ENCODE measurements around the gene TMEM190. TPM values are rescaled to one million over a fixed set of nuclear protein-coding genes. Genes with fewer than 3 reads are reported as not detected.
"Not testable (repeated sequence)": the region's sequence is repeated elsewhere in the genome, so short reads cannot be mapped to it uniquely, and the experiment has no call there.

The TMEM190 gene
- total RNA-seq, 4 donors from 2014 or later: not detected

DNA sequence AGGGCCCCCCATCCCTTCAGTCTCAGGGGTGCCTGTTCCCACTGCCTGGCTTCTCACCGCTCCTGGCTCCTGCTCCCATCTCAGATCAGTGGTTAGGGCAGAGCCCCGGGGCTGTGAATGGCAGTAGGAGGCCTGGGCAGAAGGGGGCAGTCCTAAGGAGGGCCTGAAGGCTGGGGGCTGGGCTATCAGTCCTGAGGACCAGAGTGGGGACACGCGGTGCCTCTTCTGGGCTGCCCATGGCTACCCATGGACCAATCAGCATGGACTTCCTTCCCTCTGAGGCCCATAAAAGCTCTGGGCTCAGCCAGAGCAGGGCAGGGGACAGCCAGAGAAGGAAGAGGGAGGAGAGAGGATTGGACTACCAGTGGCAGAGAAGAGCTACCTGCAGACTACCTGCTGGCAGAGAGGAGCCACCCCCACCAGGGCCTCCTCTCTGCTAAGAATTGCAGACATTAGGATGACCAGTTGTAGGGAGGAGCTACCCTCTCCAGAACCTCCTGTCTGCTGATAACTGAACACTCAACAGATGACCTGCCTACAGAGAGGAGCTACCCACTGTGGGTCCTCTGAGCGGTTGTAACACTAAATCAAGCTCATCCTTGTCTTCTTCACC lies 43.1 kb downstream of the TMEM190 start:
- Histone ChIP-seq H3K27me3 (peaks cover 11 to 15% (median 11%) of the 10 kb centered on the region in 3 donors), H3K9me3 (no peaks in the 10 kb centered on the region), H3K27ac (no peak overlapping the region), H3K4me1 (no peaks in the 10 kb centered on the region), H3K36me3 (no peaks in the 10 kb centered on the region), H3K4me3 (no peak overlapping the region)
- ATAC-seq: no peak
- in situ Hi-C loops (cut with MboI; ENCODE audit: low sequenced_read_pairs in 4 of 4) (loop anchor here in 1 of 4 donors (25.0 kb wide), 2 partner anchors 132 to 282 kb away; partner anchors contain the start of genes BRSK1, HSPBP1 and TNNT1), intact Hi-C loops (cut with DNase I; ENCODE audit: low total_unique reads) (no loop called here)
- DNase-seq: no peak
- TF ChIP-seq, protein P1, sequence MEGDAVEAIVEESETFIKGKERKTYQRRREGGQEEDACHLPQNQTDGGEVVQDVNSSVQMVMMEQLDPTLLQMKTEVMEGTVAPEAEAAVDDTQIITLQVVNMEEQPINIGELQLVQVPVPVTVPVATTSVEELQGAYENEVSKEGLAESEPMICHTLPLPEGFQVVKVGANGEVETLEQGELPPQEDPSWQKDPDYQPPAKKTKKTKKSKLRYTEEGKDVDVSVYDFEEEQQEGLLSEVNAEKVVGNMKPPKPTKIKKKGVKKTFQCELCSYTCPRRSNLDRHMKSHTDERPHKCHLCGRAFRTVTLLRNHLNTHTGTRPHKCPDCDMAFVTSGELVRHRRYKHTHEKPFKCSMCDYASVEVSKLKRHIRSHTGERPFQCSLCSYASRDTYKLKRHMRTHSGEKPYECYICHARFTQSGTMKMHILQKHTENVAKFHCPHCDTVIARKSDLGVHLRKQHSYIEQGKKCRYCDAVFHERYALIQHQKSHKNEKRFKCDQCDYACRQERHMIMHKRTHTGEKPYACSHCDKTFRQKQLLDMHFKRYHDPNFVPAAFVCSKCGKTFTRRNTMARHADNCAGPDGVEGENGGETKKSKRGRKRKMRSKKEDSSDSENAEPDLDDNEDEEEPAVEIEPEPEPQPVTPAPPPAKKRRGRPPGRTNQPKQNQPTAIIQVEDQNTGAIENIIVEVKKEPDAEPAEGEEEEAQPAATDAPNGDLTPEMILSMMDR (IDR thresholded peaks at IDR 0.05 in 4 of 5, conservative IDR thresholded peaks at IDR 0.05 in 1 of 5): no peak
- no peak for TF ChIP-seq POLR2A (IDR thresholded peaks at IDR 0.05)

DNA sequence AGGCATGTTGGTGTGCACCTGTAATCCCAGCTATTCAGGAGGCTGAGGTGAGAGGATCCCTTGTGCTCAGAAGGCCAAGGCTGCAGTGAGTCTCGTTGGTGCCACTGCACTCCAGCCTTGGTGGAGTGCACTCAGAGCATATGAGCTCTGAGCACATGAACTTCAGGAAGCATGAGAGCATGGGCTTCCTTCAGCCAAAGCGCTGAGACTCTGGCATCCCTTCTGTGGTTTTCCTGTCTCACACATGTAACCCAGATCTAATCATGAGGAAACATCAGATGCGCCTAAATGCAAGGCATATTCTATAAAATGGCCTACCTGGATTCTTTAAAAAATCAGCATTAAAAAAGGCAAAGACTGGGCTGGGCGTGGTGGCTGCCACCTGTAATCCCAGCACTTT lies 44.7 kb downstream of the TMEM190 start:
- DNase-seq; H3K36me3 ChIP-seq; H3K27ac ChIP-seq; ATAC-seq; H3K4me3 ChIP-seq; H3K9me3 ChIP-seq; intact Hi-C loops (cut with DNase I; ENCODE audit: low total_unique reads); H3K4me1 ChIP-seq: not testable (repeated sequence)
- H3K27me3 ChIP-seq: peaks cover 15 to 22% (median 18%) of the 10 kb centered on the region in 3 donors
- in situ Hi-C loops (cut with MboI; ENCODE audit: low sequenced_read_pairs in 4 of 4): loop anchor here in 1 of 4 donors (25.0 kb wide), 2 partner anchors 134 to 284 kb away; partner anchors contain the start of genes BRSK1, HSPBP1 and TNNT1

DNA sequence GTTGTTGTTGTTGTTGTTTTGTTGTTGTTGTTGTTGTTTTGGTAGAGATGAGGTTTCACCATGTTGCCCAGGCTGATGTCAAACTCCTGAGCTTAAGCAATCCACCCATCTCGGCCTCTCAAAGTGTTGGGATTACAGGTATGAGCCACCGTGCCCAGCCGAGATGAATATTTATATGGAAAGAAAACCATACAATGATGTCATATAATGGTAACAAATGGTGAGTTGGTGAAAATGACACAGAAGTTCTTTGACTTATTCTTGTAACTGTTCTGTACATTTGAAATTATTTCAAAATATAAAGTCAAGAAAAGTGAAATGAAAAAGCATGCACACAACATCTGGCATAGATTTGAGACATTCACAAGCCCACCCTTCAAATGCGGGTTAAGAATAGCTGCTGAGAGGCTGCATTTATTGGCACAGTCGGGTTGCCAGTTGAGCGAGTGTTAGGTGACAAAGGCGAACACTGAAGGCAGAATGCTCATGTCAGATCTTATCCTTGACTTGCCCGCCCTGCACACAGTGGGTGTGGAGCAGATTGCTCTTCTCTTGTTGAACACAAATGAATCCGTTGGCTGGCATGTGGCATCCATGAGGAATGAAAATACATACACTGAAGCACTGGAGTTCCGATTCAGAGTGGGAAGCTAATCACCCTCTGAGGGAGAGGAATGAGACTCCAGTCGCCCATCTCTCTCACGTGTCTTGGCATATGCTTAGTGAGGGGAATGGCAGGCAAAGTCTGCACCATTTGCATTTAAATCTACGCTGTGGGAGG lies 46.8 kb downstream of the TMEM190 start:
- H3K27ac ChIP-seq: no peak overlapping the region
- TF ChIP-seq, protein P1 (IDR thresholded peaks at IDR 0.05 in 4 of 5, conservative IDR thresholded peaks at IDR 0.05 in 1 of 5): no peak
- TF ChIP-seq POLR2A (IDR thresholded peaks at IDR 0.05): no peak
- no peaks in the 10 kb centered on the region for H3K36me3 ChIP-seq
- H3K4me3 ChIP-seq: no peak overlapping the region
- H3K9me3 ChIP-seq: no peaks in the 10 kb centered on the region
- intact Hi-C loops (cut with DNase I; ENCODE audit: low total_unique reads): no loop called here
- in situ Hi-C loops (cut with MboI; ENCODE audit: low sequenced_read_pairs in 4 of 4): loop anchor here in 1 of 4 donors (25.0 kb wide), 2 partner anchors 136 to 286 kb away; partner anchors contain the start of genes BRSK1, HSPBP1 and TNNT1
- no peaks in the 10 kb centered on the region for H3K4me1 ChIP-seq
- H3K27me3 ChIP-seq: peaks cover 11 to 25% (median 19%) of the 10 kb centered on the region in 3 donors
- DNase-seq (no peak), ATAC-seq (no peak)

DNA sequence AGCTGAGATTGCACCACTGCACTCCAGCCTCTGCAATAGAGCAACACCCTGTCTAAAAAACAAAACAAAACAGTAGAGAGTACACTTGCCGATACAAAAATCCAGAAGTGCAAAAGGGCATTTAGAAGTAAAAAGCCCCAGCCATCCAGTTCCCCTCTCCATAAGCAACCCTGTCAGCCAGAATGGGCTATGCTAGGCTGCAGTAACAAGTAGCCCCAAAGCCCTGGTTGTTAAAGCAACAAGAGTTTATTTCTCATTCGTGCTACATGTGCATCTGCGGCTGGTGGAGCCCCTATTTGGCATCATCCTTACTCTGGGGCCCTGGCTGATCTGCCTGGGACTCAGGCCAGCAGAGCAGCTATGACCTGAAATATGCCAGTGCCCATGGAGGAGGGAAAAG lies 47.9 kb downstream of the TMEM190 start:
- Histone ChIP-seq H3K27ac (no peak overlapping the region), H3K36me3 (no peaks in the 10 kb centered on the region), H3K4me3 (no peak overlapping the region), H3K9me3 (no peaks in the 10 kb centered on the region), H3K27me3 (peaks cover 14 to 35% (median 26%) of the 10 kb centered on the region in 3 donors), H3K4me1 (no peaks in the 10 kb centered on the region)
- no peak for DNase-seq
- intact Hi-C loops (cut with DNase I; ENCODE audit: low total_unique reads) (no loop called here), in situ Hi-C loops (cut with MboI; ENCODE audit: low sequenced_read_pairs in 4 of 4) (loop anchor here in 1 of 4 donors (25.0 kb wide), 2 partner anchors 137 to 287 kb away; partner anchors contain the start of genes BRSK1, HSPBP1 and TNNT1)
- ATAC-seq: no peak
- no peak for TF ChIP-seq POLR2A (IDR thresholded peaks at IDR 0.05)
- TF ChIP-seq, protein P1 (IDR thresholded peaks at IDR 0.05 in 4 of 5, conservative IDR thresholded peaks at IDR 0.05 in 1 of 5): no peak

DNA sequence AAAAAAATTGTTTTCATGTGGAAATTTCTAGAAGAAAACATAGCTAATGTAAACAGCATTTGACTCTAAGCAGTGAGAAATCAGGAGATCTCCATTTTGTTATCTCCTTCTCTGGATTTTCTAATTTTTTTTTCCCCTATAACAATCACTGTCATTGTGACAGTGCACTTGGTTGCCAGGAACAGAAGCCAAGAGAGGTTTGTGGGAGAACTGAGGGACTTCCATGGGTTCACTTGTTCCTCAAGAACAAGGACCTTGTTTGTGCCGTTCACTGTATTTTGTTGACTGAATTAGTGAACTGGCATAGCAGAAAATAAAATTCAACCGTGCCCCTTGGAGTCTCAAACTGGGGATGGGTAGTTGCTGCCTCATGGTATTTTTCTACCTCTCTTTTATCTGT lies 49.4 kb downstream of the TMEM190 start:
- Histone ChIP-seq H3K27me3 (peaks cover 27 to 49% (median 37%) of the 10 kb centered on the region in 3 donors), H3K9me3 (no peaks in the 10 kb centered on the region), H3K4me1 (no peaks in the 10 kb centered on the region), H3K27ac (no peak overlapping the region), H3K36me3 (no peaks in the 10 kb centered on the region), H3K4me3 (no peak overlapping the region)
- DNase-seq (no peak), ATAC-seq (no peak)
- intact Hi-C loops (cut with DNase I; ENCODE audit: low total_unique reads) (no loop called here), in situ Hi-C loops (cut with MboI; ENCODE audit: low sequenced_read_pairs in 4 of 4) (no loop called here)
- TF ChIP-seq POLR2A (IDR thresholded peaks at IDR 0.05): no peak
- TF ChIP-seq, protein P1 (IDR thresholded peaks at IDR 0.05 in 4 of 5, conservative IDR thresholded peaks at IDR 0.05 in 1 of 5): no peak
